GM19324 (cell line): ENCODE measurements around the gene ZFHX2.

Experiments used
- ATAC-seq: cut with Tn5 transposase; IDR thresholded peaks from one replicate; pipeline ENCODE4 v1.9.1; 2021; ENCODE audit warnings: mild to moderate bottlenecking, moderate library complexity; ENCODE audit not compliant: unreplicated experiment, low FRiP score

ZFHX2 gene

GRCh38 chr14:23481979-23482822 is 69.4 kb downstream of the ZFHX2 start:
- no peak for ATAC-seq

GRCh38 chr14:23481362-23481970 is 70.1 kb downstream of the ZFHX2 start:
- ATAC-seq = no peak

GRCh38 chr14:23478109-23478759 is 73.3 kb downstream of the ZFHX2 start:
- ATAC-seq = no peak

DNA sequence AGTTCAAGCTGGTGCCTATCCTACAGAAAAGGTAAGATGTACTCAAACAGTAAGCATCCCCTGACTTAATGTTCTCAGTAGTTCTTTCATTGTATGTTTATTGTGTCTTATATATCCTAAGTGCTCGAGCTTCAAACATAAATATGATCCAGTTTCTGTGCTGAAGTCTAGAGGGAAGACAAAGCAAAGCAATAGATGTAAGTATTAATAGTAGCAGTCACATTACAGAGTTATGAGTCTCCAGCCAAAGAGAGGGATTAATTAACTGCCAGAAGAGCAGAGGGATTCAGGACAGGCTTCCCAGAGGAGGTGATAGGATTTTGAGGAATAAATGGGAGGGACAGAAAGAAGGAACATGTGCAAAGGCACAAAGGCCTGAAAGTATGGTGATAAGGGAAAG is 80.6 kb downstream of the ZFHX2 start:
- ATAC-seq = no peak
